ENCODE measurements around the gene KCNQ1OT1. TPM values are rescaled to one million over a fixed set of nuclear protein-coding genes. Genes with fewer than 3 reads are reported as not detected.

Gene KCNQ1OT1
- total and polyA plus RNA-seq, 9 of the 15 experiments (the other 6 are each of a cell fraction or from before 2014, with no cell fraction given), result 0.04 to 2.3 (median 0.74) TPM

DNA sequence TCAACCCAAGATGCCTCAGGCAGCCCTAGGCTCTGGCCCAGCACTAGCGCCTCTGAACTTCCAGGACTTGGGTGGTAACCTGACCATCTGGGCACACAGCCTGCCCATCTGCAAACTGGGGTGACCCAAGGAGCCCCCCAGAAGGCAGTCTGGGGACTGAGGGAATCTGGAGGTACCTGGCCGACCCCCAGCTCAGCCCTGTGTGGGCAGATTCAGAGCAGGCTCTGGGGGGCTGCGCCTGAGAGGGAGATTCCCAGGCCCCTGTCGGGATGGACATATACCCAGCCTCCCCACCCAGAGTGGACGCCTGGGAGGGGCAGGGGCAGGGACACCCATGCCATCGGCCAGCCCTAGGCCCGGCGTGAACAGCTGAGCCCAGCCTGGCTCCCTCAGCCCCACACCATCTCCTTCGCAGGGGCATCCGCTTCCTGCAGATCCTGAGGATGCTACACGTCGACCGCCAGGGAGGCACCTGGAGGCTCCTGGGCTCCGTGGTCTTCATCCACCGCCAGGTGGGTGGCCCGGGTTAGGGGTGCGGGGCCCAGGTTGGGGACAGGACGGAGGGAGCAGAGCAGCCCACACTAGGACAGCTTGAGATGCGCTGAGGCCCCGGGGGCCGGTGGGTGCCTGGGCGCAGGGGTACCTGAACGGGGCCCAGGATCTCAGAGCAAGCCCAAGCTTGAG is 128.1 kb downstream of the KCNQ1OT1 start:
- TF ChIP-seq KLF16 (IDR thresholded peaks at IDR 0.05) (no peak), ESRRB (CRISPR knock-in tag; IDR thresholded peaks at IDR 0.05; ENCODE audit: borderline replicate concordance) (no peak), TSC22D4 (tag; IDR thresholded peaks at IDR 0.05) (no peak), ZKSCAN1 (IDR thresholded peaks at IDR 0.05; ENCODE audit: low read depth, low read length) (no peak), CBFA2T3 (IDR thresholded peaks at IDR 0.05) (no peak), PURB (CRISPR knock-in tag; IDR thresholded peaks at IDR 0.05; ENCODE audit: low read depth) (no peak)
- TF ChIP-seq, protein P1, sequence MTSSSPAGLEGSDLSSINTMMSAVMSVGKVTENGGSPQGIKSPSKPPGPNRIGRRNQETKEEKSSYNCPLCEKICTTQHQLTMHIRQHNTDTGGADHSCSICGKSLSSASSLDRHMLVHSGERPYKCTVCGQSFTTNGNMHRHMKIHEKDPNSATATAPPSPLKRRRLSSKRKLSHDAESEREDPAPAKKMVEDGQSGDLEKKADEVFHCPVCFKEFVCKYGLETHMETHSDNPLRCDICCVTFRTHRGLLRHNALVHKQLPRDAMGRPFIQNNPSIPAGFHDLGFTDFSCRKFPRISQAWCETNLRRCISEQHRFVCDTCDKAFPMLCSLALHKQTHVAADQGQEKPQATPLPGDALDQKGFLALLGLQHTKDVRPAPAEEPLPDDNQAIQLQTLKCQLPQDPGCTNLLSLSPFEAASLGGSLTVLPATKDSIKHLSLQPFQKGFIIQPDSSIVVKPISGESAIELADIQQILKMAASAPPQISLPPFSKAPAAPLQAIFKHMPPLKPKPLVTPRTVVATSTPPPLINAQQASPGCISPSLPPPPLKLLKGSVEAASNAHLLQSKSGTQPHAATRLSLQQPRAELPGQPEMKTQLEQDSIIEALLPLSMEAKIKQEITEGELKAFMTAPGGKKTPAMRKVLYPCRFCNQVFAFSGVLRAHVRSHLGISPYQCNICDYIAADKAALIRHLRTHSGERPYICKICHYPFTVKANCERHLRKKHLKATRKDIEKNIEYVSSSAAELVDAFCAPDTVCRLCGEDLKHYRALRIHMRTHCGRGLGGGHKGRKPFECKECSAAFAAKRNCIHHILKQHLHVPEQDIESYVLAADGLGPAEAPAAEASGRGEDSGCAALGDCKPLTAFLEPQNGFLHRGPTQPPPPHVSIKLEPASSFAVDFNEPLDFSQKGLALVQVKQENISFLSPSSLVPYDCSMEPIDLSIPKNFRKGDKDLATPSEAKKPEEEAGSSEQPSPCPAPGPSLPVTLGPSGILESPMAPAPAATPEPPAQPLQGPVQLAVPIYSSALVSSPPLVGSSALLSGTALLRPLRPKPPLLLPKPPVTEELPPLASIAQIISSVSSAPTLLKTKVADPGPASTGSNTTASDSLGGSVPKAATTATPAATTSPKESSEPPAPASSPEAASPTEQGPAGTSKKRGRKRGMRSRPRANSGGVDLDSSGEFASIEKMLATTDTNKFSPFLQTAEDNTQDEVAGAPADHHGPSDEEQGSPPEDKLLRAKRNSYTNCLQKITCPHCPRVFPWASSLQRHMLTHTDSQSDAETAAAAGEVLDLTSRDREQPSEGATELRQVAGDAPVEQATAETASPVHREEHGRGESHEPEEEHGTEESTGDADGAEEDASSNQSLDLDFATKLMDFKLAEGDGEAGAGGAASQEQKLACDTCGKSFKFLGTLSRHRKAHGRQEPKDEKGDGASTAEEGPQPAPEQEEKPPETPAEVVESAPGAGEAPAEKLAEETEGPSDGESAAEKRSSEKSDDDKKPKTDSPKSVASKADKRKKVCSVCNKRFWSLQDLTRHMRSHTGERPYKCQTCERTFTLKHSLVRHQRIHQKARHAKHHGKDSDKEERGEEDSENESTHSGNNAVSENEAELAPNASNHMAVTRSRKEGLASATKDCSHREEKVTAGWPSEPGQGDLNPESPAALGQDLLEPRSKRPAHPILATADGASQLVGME (CRISPR knock-in tag; IDR thresholded peaks at IDR 0.05), result no peak
- TF ChIP-seq, protein P2, sequence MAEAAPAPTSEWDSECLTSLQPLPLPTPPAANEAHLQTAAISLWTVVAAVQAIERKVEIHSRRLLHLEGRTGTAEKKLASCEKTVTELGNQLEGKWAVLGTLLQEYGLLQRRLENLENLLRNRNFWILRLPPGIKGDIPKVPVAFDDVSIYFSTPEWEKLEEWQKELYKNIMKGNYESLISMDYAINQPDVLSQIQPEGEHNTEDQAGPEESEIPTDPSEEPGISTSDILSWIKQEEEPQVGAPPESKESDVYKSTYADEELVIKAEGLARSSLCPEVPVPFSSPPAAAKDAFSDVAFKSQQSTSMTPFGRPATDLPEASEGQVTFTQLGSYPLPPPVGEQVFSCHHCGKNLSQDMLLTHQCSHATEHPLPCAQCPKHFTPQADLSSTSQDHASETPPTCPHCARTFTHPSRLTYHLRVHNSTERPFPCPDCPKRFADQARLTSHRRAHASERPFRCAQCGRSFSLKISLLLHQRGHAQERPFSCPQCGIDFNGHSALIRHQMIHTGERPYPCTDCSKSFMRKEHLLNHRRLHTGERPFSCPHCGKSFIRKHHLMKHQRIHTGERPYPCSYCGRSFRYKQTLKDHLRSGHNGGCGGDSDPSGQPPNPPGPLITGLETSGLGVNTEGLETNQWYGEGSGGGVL (CRISPR knock-in tag; IDR thresholded peaks at IDR 0.05), result no peak
- peaks cover 0 to 22% of the 10 kb centered on the region in 2 experiments; a peak in 3 of 5 replicates for H3K27me3 ChIP-seq (ENCODE audit: control insufficient read depth in 2 of 2, insufficient read depth in 2 of 2, low read length in 2 of 2)
- no peak overlapping the region for H3K27ac ChIP-seq (ENCODE audit: extremely low read depth, low read depth, low read length)
- CTCF ChIA-PET (ENCODE audit: low intra/inter-chr PET ratio), result no interaction called here
- 30% methylated on average over 22 of the region's 23 CpGs for WGBS (ENCODE audit: insufficient coverage, low coverage, missing lambda C conversion rate)
- in situ Hi-C loops (cut with MboI), result no loop called here
- DNase-seq (ENCODE audit: extremely low read depth in 1 of 4, low spot score in 3 of 4) (no peak), ATAC-seq (no peak), FAIRE-seq (no peak)
- H3K4me3 ChIP-seq, result no peak overlapping the region
- no peak overlapping the region for H3K9ac ChIP-seq (ENCODE audit: insufficient read depth in 1 of 2, low read depth in 2 of 2, low read length in 2 of 2)
- no peaks in the 10 kb centered on the region for H3K9me1 ChIP-seq (ENCODE audit: control insufficient read depth, insufficient read depth, low read length)
- H3K4me1 ChIP-seq (replicated peaks in 1 of 2; ENCODE audit: control insufficient read depth in 2 of 2, insufficient read depth in 2 of 2, low read length in 2 of 2), result peaks cover 0 to 60% of the 10 kb centered on the region in 2 experiments; a peak in 4 of 5 replicates
- H3K4me2 ChIP-seq (ENCODE audit: insufficient read depth, low read length), result no peak overlapping the region
- intact Hi-C loops (cut with micrococcal nuclease), result no loop called here
- POLR2A ChIA-PET, result interaction anchor here (0.5 to 0.6 kb wide), 3 partner anchors 8 to 172 kb away, joined by 3 to 4 read pairs (median 3); no protein-coding TSS in a partner anchor
- BruUV-seq (replicated peaks), result no TSS peak
- no peaks in the 10 kb centered on the region for H3K79me2 ChIP-seq (ENCODE audit: control insufficient read depth, insufficient read depth, low read length)
- 0 out of 2 replicates have a peak, but pooled peaks cover 4% of the 10 kb centered on the region for H4K20me1 ChIP-seq (replicated peaks; ENCODE audit: control insufficient read depth, insufficient read depth, low read length)
- no peaks in the 10 kb centered on the region for H3K36me3 ChIP-seq (ENCODE audit: control insufficient read depth, insufficient read depth, low read length)
- no peak overlapping the region for H2AFZ ChIP-seq (ENCODE audit: low read depth, low read length)
- no peaks in the 10 kb centered on the region for H3K9me3 ChIP-seq (replicated peaks; ENCODE audit: control insufficient read depth, insufficient read depth, low read depth, low read length)
